ENCODE measurements around the gene NXPH1.

GRCh38 chr7:8433477-8434289 lies at the start of gene NXPH1:
- no peak for TF ChIP-seq EZH2 (IDR thresholded peaks at IDR 0.05; ENCODE audit: insufficient read depth, poor library complexity, severe bottlenecking)
- no peak for TF ChIP-seq EZH2phosphoT487 (IDR thresholded peaks at IDR 0.05; ENCODE audit: insufficient read depth, low read depth)
